Stimulated activated naive B cell treated with anti-CD40 and anti-IgM and Interleukin-4, amounts not matched to agents 10 μg/mL and 1 μg/mL and 100 μg/mL, for 72 hours (primary cell): Measurements from ENCODE around the gene MAPKAPK3.

Experiments
- ATAC-seq, 2 donors: fragments of 150-1000 bp; cut with Tn5 transposase; replicated peaks; 2 replicates each; pipeline ENCODE4 v1.10.0; 2021; ENCODE audit warnings: moderate library complexity in 1 of 2
- DNase-seq: peaks from one replicate; pipeline ENCODE4 v3.0.0; 2021
- H3K27ac Mint-ChIP-seq: one replicate; pipeline ENCODE4 v1.8.0; 2022; ENCODE audit warnings: mild to moderate bottlenecking, mixed read lengths
- H3K27me3 Mint-ChIP-seq, 2 donors: one replicate each; pipeline ENCODE4 v1.8.0; 2022; ENCODE audit warnings: mixed read lengths in 2 of 2
- H3K36me3 Mint-ChIP-seq, 2 donors: one replicate each; pipeline ENCODE4 v1.8.0; 2022; ENCODE audit warnings: mixed read lengths in 2 of 2, mild to moderate bottlenecking in 1 of 2
- H3K4me1 Mint-ChIP-seq, 2 donors: one replicate each; pipeline ENCODE4 v1.8.0; 2022; ENCODE audit warnings: mixed read lengths in 2 of 2, mild to moderate bottlenecking in 1 of 2
- H3K4me3 Mint-ChIP-seq, 2 donors: one replicate each; pipeline ENCODE4 v1.8.0; 2022; ENCODE audit warnings: mild to moderate bottlenecking in 2 of 2, mixed read lengths in 2 of 2, moderate library complexity in 1 of 2
- H3K9me3 Mint-ChIP-seq, 2 donors: one replicate each; pipeline ENCODE4 v1.8.0; 2022; ENCODE audit warnings: mixed read lengths in 2 of 2, mild to moderate bottlenecking in 1 of 2

The MAPKAPK3 gene

DNA sequence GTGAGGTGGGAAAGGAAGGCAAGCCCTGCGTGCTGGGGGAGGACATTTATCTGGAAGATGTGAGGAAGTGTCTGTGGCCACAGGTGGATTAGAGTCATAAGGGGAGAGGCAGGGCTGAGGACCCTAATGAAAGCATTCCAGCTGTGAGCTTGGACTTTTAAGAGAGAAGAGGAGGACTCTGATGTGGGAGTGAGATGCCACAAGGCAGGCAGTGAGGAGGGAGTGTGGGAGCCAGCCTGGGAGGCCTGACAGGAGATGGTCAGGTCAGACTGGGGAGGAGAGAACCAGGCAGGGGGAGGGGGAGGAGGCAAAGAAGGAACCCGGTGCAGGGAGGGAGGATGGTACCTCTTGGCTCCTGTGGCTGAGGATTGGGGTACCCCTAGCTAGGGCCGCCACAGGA is 21.0 kb downstream of the MAPKAPK3 start:
- ATAC-seq (no peak), DNase-seq (no peak)
- Mint-ChIP-seq H3K36me3 (peaks cover 32 to 57% of the 10 kb centered on the region in 2 donors), H3K4me3 (no peak overlapping the region), H3K9me3 (no peaks in the 10 kb centered on the region), H3K4me1 (peaks cover 29 to 43% of the 10 kb centered on the region in 2 donors), H3K27me3 (no peaks in the 10 kb centered on the region), H3K27ac (no peak overlapping the region)

DNA sequence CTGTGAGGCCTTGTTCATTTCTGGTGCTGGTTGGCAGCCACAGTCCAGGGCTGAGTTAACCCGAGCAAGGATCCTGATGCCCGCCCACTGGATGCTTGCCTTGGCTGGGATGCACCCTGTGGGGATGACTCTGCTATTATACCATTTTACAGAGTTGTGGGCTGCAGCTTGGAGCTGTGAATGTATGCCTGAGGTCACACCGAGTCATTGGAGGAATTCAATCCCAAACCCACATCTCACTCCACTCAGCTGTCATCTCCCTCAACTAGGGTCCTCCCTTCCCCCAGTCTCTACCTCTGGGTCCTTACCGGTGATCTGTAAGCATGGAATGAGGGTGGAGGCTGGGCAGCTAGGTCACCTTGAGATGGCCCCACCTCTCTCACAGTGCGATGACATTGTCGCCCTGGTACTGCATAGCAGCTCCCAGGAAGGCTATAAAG is 22.1 kb downstream of the MAPKAPK3 start:
- H3K4me1 Mint-ChIP-seq, result peaks cover 18 to 32% of the 10 kb centered on the region in 2 donors
- H3K9me3 Mint-ChIP-seq, result no peaks in the 10 kb centered on the region
- H3K27me3 Mint-ChIP-seq, result no peaks in the 10 kb centered on the region

DNA sequence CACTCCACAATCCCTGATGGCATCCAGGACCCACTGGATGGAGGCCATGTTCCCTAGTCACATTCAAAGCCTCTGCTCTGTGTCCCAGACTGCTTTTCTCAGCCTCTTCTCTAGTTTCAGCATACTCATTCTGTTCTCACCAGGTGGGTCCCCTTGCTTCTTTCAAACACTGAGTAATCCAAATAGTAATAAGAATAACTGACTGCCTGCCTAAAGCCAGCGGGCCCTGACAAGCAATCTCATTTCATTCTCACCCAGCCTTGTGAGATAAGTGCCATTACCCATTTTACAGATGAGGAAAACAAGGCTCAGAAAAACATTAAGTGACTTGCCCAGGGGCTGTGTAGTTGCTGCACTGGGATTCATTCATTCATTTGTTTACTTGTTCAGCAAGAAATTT is 25.4 kb downstream of the MAPKAPK3 start:
- H3K27me3 Mint-ChIP-seq, result no peaks in the 10 kb centered on the region
- no peak overlapping the region for H3K4me3 Mint-ChIP-seq
- peaks cover 7 to 17% of the 10 kb centered on the region in 2 donors for H3K4me1 Mint-ChIP-seq
- peaks cover 41 to 65% of the 10 kb centered on the region in 2 donors for H3K36me3 Mint-ChIP-seq
- DNase-seq, result no peak
- ATAC-seq, result no peak
- H3K9me3 Mint-ChIP-seq, result no peaks in the 10 kb centered on the region
- H3K27ac Mint-ChIP-seq, result no peak overlapping the region

More for the DNA sequence above, 22.1 kb downstream of the MAPKAPK3 start:
- Mint-ChIP-seq H3K36me3 (peaks cover 31 to 57% of the 10 kb centered on the region in 2 donors), H3K27ac (no peak overlapping the region), H3K4me3 (no peak overlapping the region)
- ATAC-seq (no peak), DNase-seq (no peak)

DNA sequence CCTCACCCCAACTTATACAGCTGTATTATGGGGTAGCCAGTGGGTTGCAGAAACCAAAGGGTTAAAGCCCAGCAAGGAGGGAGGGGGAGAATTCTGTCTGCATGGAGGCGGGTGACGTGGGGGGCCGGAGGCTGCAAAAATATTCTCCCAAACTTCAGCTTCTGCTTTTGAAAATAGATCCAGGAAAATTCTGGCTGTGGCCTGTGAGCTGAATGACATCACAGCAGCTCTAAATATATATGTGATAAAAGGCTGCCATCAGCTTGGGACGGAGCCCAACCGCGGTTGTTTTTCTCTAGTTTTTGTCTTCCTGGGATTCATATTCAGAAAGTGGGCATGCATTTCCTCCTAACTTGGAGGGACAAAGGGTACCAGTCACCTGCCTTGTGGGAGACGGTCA is 27.6 kb downstream of the MAPKAPK3 start:
- no peak overlapping the region for H3K4me3 Mint-ChIP-seq
- DNase-seq (no peak), ATAC-seq (no peak)
- no peaks in the 10 kb centered on the region for H3K27me3 Mint-ChIP-seq
- H3K4me1 Mint-ChIP-seq, result no peaks in the 10 kb centered on the region
- H3K27ac Mint-ChIP-seq, result no peak overlapping the region
- H3K9me3 Mint-ChIP-seq, result no peaks in the 10 kb centered on the region
- H3K36me3 Mint-ChIP-seq, result peaks cover 42 to 56% of the 10 kb centered on the region in 2 donors

DNA sequence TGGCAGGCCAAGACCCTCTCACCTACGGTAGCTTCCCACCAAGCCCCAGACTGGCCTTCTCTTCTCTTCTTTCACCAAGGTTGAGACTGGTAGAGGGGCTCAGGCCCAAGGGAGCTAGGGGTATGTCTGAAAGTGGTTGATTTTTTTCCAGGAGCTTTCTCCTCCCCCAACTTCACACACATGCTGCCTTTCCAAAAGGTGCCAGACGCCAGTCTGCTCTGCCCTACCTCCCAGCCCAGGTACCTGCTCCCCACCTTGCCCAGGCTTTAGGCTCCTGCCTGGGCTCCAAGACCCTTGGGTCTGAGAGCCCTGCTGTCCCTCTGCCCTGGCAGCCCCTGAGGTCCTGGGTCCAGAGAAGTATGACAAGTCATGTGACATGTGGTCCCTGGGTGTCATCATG is 28.4 kb downstream of the MAPKAPK3 start:
- Mint-ChIP-seq H3K27me3 (no peaks in the 10 kb centered on the region), H3K27ac (no peak overlapping the region), H3K4me1 (no peaks in the 10 kb centered on the region), H3K9me3 (no peaks in the 10 kb centered on the region), H3K36me3 (peaks cover 45 to 58% of the 10 kb centered on the region in 2 donors), H3K4me3 (no peak overlapping the region)
- ATAC-seq (no peak), DNase-seq (no peak)

DNA sequence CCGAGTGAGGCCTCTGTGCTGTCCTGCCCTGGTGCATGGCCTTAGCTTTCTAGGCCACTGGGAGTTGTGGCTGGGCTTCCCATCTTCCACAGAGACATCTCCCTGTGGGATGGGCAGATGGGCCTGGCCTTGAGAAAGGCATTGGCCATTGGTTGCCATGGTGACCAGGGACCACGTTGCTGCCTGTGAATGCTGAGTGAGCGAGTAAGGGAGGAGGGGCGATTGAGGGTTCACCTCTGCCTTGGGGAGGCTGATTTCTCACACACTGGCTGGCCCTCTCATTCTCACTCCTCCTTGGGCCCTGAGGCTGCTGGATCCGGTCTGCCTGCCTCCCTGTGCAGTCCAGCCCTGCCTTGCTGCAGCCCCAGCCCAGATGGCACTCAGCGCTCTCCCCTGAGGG is 31.4 kb downstream of the MAPKAPK3 start:
- Mint-ChIP-seq H3K36me3 (peaks cover 33 to 39% of the 10 kb centered on the region in 2 donors), H3K27ac (no peak overlapping the region), H3K9me3 (no peaks in the 10 kb centered on the region), H3K4me1 (no peaks in the 10 kb centered on the region), H3K27me3 (no peaks in the 10 kb centered on the region), H3K4me3 (no peak overlapping the region)
- ATAC-seq, result no peak
- DNase-seq, result no peak

DNA sequence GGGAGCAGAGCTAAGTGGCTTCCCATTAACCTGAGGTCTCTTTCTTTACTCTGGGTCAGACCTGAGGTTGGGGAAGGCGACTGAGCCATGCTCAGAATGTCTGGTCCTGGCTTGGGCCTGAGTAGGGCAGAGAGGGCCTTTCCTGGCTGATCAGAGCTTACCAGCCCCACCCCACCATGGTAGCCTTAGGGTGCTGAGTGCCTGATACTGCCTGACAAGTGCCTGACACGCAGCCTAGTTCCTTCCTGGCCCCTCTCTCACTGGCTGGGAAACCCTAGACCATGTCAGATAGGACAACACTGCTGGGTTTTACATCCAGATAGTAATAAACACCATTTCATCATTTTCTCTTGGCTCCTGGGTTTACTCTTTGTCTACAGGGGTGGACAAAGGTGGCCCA is 32.0 kb downstream of the MAPKAPK3 start:
- peaks cover 29 to 32% of the 10 kb centered on the region in 2 donors for H3K36me3 Mint-ChIP-seq
- H3K27ac Mint-ChIP-seq, result no peak overlapping the region
- ATAC-seq, result no peak
- DNase-seq, result no peak
- no peaks in the 10 kb centered on the region for H3K4me1 Mint-ChIP-seq
- no peaks in the 10 kb centered on the region for H3K27me3 Mint-ChIP-seq
- H3K4me3 Mint-ChIP-seq, result no peak overlapping the region
- H3K9me3 Mint-ChIP-seq, result no peaks in the 10 kb centered on the region

DNA sequence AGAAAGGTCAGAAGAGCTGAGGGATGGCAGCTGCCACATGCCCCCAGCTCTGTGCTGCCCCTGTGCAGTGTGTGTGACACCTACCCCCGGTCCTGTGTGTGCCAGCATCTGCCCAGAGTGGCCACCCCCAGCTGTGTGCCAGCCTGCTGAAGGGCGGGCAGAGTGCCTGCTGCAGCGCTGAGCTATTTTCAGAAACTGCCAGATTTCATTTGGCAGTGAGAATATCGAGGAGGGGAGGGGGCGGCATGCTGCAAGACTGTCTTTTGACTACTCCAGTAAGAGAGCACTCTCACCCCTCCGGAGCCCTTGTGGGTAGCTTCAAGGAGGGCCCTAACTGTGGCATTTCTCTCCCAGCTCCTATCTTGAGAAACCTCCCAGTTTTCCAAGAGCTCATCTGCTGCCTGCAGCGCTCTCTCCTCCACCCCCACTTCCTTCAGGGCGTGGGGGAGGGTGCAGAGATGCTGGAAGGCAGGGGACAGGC is 32.5 kb downstream of the MAPKAPK3 start:
- no peak for DNase-seq
- H3K27ac Mint-ChIP-seq, result peak overlapping the region; percentile 49
- H3K36me3 Mint-ChIP-seq, result peaks cover 24 to 27% of the 10 kb centered on the region in 2 donors
- no peaks in the 10 kb centered on the region for H3K27me3 Mint-ChIP-seq
- no peaks in the 10 kb centered on the region for H3K4me1 Mint-ChIP-seq
- no peak for ATAC-seq
- H3K9me3 Mint-ChIP-seq, result no peaks in the 10 kb centered on the region
- no peak overlapping the region for H3K4me3 Mint-ChIP-seq

DNA sequence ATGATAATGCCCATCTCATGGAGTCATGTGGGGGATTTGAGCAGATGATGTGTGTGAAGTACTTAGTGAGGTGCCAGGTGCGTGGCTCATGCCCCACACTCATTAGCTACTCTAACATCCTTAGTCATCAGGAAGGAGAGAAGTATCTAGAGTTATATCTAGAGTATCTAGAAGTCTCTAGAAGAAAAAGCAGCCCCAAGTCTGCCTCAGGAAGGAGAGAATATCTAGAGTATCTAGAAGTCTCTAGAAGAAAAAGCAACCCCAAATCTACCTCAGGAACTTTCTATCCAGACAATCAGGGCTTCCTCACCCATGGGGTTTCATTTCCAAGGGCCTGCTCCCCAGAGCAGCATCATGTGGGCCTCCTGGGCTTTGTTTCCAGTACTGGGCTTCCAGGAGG is 33.1 kb downstream of the MAPKAPK3 start:
- Mint-ChIP-seq H3K4me1 (no peaks in the 10 kb centered on the region), H3K27ac (no peak overlapping the region), H3K36me3 (peaks cover 23% of the 10 kb centered on the region in 2 donors), H3K9me3 (no peaks in the 10 kb centered on the region), H3K4me3 (no peak overlapping the region), H3K27me3 (no peaks in the 10 kb centered on the region)
- no peak for DNase-seq
- no peak for ATAC-seq

DNA sequence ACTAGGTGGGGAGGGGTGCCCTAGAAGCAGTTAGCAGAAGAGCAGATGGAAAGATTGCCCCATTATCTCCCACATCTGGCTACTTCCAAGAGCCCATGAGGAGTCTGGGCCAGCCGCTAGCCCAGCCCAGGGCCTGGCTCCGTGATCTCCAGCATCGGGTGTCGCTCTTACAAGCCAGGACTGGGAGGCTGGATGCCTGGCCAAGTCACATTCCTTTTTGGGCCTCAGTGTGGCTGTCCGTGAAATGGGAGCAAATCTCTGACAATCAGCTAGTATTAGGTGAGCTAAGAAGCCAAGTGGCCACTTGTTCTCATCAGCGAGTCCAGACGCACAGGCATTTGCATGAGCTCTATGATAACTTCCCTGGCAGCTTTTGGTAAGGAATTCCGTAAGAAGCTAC is 34.5 kb downstream of the MAPKAPK3 start:
- DNase-seq (no peak), ATAC-seq (no peak)
- Mint-ChIP-seq H3K36me3 (peaks cover 11 to 14% of the 10 kb centered on the region in 2 donors), H3K27me3 (no peaks in the 10 kb centered on the region), H3K9me3 (no peaks in the 10 kb centered on the region), H3K4me1 (no peaks in the 10 kb centered on the region), H3K4me3 (no peak overlapping the region), H3K27ac (no peak overlapping the region)

DNA sequence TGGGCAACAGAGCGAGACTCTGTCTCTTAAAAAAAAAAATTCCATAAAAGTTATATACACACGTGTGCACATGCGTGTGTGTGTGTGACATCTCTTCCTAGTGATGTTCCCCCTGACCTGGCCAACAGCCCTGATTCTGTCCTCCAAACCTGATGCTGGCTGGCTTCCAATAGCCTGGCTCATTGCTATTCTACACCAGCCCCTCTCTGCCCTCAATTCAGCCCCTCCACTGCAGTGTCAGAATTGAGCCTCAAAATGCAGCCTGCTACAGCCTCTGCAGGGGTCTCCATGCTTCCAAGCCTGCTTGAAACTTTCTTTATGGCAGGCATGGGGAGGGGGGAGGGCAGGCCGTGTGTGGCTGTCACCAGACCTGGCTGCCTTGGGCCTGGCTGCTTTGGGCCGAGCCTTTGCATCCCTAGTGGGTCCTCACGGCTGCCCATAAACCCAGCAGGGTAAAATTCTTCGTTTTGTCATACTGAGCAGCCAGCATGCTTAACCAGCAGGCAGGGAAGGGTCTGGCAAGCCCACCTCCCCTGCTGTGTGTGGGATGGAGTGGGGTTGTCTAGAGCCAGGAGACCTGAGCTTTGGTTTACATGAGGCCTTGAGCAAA is 35.1 kb downstream of the MAPKAPK3 start:
- ATAC-seq (no peak), DNase-seq (no peak)
- peaks cover 6 to 9% of the 10 kb centered on the region in 2 donors for H3K36me3 Mint-ChIP-seq
- H3K4me3 Mint-ChIP-seq, result no peak overlapping the region
- H3K27ac Mint-ChIP-seq, result no peak overlapping the region
- peaks cover 0 to 5% of the 10 kb centered on the region in 2 donors for H3K4me1 Mint-ChIP-seq
- H3K27me3 Mint-ChIP-seq, result no peaks in the 10 kb centered on the region
- no peaks in the 10 kb centered on the region for H3K9me3 Mint-ChIP-seq

DNA sequence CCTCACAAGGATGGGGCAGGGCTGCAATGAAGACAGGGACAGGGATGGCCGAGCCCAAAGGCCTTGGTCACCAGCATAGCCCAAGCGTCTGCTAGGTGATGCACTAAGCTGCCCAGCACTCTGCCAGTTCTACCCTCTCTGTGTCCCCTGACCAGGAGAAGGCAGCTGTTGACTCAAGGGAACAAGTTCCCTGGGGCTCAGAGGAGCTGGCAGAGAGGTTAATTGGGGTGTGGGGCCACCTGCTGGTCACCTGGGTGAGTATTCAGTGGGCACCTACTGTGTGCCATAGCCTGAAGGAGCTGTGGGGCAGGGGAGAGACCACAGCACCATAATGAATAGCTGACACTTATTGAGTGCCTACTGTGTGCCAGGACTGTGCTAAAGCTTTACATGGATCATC is 35.8 kb downstream of the MAPKAPK3 start:
- H3K4me3 Mint-ChIP-seq, result no peak overlapping the region
- peak overlapping the region; percentile 26 for H3K27ac Mint-ChIP-seq
- DNase-seq, result peak; percentile 35
- ATAC-seq, result peak; percentile 72 to 76
- H3K4me1 Mint-ChIP-seq, result peaks cover 0 to 5% of the 10 kb centered on the region in 2 donors
- H3K9me3 Mint-ChIP-seq, result no peaks in the 10 kb centered on the region
- no peaks in the 10 kb centered on the region for H3K27me3 Mint-ChIP-seq
- peaks cover 3 to 4% of the 10 kb centered on the region in 2 donors for H3K36me3 Mint-ChIP-seq

DNA sequence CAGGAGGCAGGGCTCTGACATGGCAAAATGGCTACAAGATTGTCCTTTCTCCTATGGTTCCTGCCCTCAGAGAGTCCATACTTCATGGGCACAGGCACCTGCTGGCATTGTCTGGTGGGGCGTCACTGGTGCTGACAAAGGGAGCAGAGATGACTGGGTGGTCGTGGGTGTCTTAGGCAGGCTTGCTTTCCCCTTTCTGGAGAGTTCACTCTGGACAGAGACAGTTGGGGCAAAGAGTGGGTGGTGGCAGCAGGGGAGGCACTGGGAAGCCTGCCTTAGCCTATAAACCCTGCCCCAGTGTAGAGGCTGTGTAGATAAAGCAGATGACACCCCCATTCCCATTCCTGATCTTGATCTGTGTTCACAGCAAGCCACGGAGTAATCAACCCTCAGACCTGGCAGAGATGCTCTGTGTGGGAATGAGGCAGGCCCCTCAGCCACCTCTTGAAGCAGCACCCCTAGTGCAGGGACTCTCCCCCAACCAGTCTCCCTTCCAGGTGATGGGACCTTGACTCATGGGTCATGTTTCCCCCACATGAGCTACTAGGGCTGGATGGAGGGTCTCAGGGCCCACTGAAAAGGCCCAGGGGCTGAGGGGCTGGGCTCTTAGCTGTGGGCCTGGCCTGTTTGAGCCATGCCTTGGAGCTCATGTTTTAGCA is 37.1 kb downstream of the MAPKAPK3 start:
- Mint-ChIP-seq H3K27me3 (no peaks in the 10 kb centered on the region), H3K4me1 (peaks cover 0 to 5% of the 10 kb centered on the region in 2 donors), H3K27ac (no peak overlapping the region), H3K4me3 (no peak overlapping the region), H3K9me3 (no peaks in the 10 kb centered on the region), H3K36me3 (peaks cover 3 to 4% of the 10 kb centered on the region in 2 donors)
- no peak for DNase-seq
- no peak for ATAC-seq

DNA sequence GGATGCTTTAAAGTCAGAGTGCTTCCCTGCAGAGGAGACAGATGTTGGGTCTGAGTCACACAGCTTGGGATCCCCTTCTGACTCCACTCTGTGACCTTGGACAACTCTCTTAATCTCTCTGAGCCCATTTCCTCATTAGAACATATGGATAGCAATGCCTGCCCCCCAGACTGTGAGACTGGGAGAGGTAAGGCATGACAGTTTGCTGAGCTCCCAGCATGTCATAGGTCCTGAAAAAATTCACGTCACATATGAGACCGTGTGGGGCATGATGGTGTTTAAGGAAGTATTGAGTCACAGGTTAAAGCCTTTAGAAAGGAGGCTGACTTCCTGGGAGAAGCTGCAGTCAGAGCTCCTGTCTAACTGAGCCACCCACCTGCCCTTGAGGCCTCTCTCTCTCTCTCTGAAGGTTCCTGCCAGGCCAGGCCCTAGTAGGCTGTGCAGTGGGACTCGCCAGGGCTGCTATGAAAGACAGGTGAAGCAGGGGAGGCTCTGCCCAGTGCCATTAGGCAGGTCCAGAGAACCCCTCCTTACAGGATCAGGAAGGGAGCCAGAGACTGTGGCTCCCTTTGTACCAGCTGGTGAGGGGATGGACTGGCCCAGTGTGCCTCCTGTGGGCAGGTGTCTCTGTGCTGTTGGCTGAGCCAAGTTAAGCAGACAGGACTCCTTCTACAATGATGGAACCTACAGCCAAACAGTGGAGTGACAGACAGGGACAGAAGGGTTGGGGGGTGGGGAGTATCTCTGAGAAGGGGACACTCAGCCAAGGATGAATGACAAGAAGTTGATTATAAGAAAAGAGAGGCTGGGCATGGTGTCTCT is 38.3 kb downstream of the MAPKAPK3 start:
- DNase-seq, result no peak
- Mint-ChIP-seq H3K4me3 (no peak overlapping the region), H3K36me3 (no peaks in the 10 kb centered on the region), H3K27ac (no peak overlapping the region), H3K9me3 (no peaks in the 10 kb centered on the region), H3K27me3 (no peaks in the 10 kb centered on the region), H3K4me1 (peaks cover 0 to 5% of the 10 kb centered on the region in 2 donors)
- peak; percentile 17 to 25 for ATAC-seq
